ENCODE measurements around the gene MRPL53. TPM values are rescaled to one million over a fixed set of nuclear protein-coding genes. Genes with fewer than 3 reads are reported as not detected.

MRPL53 gene
- total and polyA plus RNA-seq, 2 experiments from 2014 or later: 7.7 to 65.1 TPM

GRCh38 chr2:74450570-74451190 lies 21.8 kb downstream of the MRPL53 start (continued):
- no peak for TF ChIP-seq ZNF462 (CRISPR knock-in tag; IDR thresholded peaks at IDR 0.05)
- no peak for TF ChIP-seq EZH2 (IDR thresholded peaks at IDR 0.05; ENCODE audit: low read depth, unreplicated experiment)

GRCh38 chr2:74448771-74449170 lies 23.7 kb downstream of the MRPL53 start:
- no peak overlapping the region for H3K4me3 ChIP-seq
- no peak overlapping the region for H3K4me2 ChIP-seq
- Mint-ChIP-seq H3K36me3 (ENCODE audit: low read depth) (no peaks in the 10 kb centered on the region), H3K27me3 (ENCODE audit: insufficient read depth, low read depth, poor library complexity) (peaks cover 2% of the 10 kb centered on the region), H3K4me3 (no peak overlapping the region; the same call in 2 of the 3 replicates), H3K27ac (no peak overlapping the region), H3K4me1 (no peaks in the 10 kb centered on the region; the same call in 2 of the 3 replicates), H3K9me3 (no peaks in the 10 kb centered on the region; the same call in 2 of the 3 replicates)
- H3F3A ChIP-seq (replicated peaks; ENCODE audit: low read depth): peaks cover 9% of the 10 kb centered on the region; the same call in 1 of the 2 replicates
- no peak overlapping the region for H2AFZ ChIP-seq
- no peaks in the 10 kb centered on the region for H3K27me3 ChIP-seq (ENCODE audit: insufficient read depth)
- DNase-seq (ENCODE audit: low spot score): no peak
- no peak for ATAC-seq
- no peaks in the 10 kb centered on the region for H4K20me1 ChIP-seq (replicated peaks; ENCODE audit: insufficient read depth)
- H3K27ac ChIP-seq (ENCODE audit: low read depth): no peak overlapping the region
- no peaks in the 10 kb centered on the region for H3K79me2 ChIP-seq (replicated peaks; ENCODE audit: insufficient read depth)
- H3K36me3 ChIP-seq (ENCODE audit: insufficient read depth): no peaks in the 10 kb centered on the region
- no peaks in the 10 kb centered on the region for H3K9me2 ChIP-seq (ENCODE audit: insufficient read depth)
- no peaks in the 10 kb centered on the region; the same call in 1 of the 2 replicates for H3K4me1 ChIP-seq (ENCODE audit: insufficient read depth)
- TF ChIP-seq STAT1 (IDR thresholded peaks at IDR 0.05; ENCODE audit: unreplicated experiment) (no peak), CREB1 (CRISPR knock-in tag; IDR thresholded peaks at IDR 0.05; ENCODE audit: low read depth) (no peak), JUNB (IDR thresholded peaks at IDR 0.05; ENCODE audit: unreplicated experiment) (no peak), ETS1 (IDR thresholded peaks at IDR 0.05) (no peak), ZNF462 (CRISPR knock-in tag; IDR thresholded peaks at IDR 0.05) (no peak)
